HG03060 (cell line): ENCODE measurements around the gene LIF.
"Not testable (repeated sequence)": the region's sequence is repeated elsewhere in the genome, so short reads cannot be mapped to it uniquely, and the experiment has no call there.

Source experiments
- ATAC-seq: cut with Tn5 transposase; IDR thresholded peaks from one replicate; pipeline ENCODE4 v1.9.1; 2021; ENCODE audit warnings: low read depth, moderate number of reproducible peaks; ENCODE audit not compliant: unreplicated experiment

LIF gene

GRCh38 chr22:30245181-30245984, 1.2 kb downstream of the LIF start:
- no peak for ATAC-seq

- no peak for ATAC-seq
Observed at GRCh38 chr22:30244641-30245040, 1.9 kb downstream of the LIF start.

DNA sequence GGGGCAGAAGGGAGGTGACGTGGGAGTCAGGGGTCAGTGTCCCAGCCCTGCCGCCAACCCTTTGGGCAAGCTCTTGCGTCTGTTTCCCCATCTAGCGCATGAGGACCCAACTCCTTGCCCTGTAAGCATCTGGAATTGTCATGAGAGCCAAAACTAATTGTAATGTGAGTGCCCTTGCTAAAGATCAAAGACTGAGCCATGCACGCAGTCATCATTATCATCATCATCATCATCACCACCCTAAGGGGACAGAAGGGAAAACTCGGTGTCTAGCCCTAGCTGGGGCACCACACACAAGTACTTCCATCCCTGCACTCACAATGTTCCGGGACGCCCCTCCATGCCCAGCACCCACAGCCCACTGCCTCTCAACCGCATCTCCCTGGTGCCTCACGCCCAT, 2.5 kb downstream of the LIF start:
- no peak for ATAC-seq

DNA sequence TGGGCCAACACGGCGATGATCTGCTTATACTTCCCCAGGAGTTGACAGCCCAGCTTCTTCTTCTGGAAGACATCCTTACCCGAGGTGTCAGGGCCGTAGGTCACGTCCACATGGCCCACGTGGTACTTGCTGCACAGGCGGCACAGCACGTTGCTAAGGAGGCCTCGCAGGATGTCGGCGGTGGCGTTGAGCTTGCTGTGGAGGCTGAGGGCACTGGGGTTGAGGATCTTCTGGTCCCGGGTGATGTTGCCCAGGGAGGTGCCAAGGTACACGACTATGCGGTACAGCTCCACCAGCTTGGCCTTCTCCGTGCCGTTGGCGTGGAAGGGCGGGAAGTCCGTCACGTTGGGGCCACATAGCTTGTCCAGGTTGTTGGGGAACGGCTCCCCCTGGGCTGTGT, 2.9 kb downstream of the LIF start:
- ATAC-seq = no peak

DNA sequence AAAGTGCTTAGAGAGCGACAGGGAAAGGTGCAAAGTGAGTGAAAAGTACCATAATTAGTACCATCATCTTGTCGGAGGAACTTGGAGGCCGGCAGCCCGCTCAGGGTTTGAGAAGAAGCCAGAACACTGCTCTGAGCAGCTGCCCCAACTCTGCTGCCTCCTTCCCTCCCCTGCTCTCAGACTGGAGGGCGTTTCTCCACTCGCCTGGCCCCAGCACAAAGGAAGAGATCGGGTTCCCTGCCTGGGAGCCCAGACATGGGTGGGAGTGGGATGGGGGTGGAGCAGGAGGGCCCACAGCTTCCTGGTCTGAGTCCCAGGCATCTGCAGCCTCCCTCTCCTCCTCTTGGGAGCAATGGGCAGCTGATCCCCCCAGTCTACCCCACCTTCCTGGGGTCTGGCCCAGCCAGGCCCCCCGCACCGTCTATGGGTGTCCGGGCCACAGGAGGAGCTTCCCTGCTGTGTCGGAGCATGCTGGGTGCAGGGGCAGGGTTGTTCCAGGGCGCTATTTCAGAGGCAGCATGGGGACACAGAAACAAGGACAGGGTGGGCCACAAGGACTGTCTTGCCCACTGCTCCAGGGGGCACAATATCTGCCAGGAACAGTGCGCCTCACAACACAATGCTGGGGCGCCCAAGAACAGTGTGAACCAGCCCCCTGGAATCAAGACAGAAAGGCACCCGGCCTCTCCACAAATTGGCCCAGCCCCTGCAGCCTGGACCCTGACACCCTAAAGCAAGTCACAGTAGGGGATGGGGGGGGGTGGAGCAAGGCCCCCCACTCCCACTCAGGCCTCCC, 4.8 kb downstream of the LIF start:
- no peak for ATAC-seq

GRCh38 chr22:30240541-30241417, 5.8 kb downstream of the LIF start:
- ATAC-seq = no peak

- no peak for ATAC-seq
Observed at GRCh38 chr22:30239488-30240405, 6.8 kb downstream of the LIF start.

DNA sequence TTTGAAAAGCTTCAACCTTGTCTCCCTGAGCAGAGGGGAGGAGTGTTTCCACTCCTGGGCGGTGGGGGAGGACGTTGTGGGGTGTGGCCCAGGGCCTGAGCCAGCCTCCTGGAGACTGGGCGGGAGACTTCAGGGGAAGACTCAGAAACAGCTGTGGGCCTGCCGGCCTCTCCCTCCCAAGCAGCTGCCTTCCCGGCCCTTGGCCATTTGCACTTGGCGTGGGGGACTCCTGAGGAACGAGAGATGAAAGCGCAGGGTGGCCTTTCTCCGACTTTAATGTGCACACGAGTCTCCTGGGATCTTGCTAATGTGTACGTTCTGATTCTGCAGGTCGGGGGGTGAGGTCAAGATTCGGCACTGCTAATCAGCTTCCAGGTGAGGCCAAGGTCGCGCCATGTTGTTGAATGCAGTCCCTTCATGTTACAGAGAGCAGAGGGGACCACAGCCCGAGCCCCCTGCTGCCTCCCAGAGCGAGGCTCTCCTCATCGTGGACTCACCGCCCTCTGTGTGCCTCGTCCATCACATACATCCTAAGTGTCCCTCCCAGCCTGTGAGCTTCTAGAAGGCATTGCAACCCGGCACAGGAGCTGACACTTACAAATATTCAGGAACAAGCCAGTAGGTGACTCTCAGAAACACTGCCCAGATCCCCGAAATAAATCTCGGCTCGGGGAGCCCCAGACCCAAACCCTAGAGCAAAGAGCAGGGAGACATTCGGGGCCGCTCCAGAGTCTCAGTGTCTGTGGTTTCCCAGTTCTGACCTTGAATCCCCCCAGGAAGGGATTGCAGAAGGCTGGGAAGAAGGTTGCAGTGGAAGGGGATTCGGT, 7.7 kb downstream of the LIF start:
- no peak for ATAC-seq

DNA sequence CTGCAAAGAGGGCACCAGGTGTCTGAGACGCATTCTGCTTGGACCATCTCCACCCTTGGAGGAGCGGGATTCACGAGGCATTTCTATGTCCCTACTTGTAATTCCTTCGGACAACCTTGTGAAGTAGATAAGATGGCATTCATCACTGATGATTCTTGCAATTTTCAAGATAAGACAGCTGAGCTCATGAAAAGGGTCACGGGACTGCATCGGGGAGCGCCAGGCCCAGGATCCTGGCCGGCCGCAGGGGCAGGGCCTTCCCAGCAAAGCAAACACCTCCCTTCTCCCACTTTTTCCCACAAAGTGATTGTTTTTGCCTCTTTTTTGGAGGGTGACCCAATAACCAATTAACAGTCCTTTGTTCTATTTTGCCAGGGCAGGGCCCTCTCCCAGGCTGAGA, 8.4 kb downstream of the LIF start:
- ATAC-seq = no peak

DNA sequence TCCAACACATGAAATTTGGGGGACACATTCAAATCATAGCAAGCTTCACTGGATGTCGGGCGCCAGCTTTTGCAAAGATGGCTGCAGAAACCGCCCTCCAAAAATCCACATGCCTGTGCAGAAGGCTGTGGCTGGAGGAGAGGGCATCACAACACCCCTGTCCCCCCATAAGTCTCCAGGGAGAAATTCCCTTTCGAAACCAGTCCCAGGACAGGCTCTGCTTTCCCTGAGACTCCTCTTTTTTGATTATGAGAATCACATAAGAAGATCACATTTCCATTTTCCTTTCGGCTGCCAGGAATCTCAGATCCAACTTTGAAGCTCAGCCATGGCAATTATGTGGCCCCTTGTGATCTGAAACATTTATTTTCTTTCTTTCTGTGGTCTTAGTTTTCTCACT, 9.7 kb downstream of the LIF start:
- ATAC-seq = no peak

DNA sequence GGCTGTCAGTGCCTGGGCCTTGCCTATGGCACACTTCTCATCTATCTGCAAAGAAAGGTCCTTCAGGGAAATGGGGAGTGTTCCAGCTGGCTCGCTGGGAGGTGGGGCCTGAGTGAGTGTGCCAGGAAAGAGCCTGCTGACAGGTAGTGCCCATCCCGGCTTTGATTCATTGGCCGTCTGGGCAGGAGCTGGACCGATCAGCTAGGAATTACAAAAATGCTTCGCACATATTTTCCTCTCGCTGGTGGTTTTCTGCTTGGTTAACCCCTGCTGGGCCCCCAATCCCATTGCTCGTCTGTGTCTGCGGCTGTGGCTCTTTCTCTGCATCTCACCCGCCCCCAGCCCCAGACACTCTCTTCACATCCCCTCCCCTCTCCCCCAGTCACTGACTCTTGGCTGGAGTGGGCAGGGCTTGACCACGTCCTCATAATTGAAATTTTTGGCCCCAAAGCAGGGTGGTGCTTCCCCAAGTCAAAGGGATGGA, 10.8 kb downstream of the LIF start:
- no peak for ATAC-seq

GRCh38 chr22:30234786-30235470, 11.6 kb downstream of the LIF start:
- no peak for ATAC-seq

DNA sequence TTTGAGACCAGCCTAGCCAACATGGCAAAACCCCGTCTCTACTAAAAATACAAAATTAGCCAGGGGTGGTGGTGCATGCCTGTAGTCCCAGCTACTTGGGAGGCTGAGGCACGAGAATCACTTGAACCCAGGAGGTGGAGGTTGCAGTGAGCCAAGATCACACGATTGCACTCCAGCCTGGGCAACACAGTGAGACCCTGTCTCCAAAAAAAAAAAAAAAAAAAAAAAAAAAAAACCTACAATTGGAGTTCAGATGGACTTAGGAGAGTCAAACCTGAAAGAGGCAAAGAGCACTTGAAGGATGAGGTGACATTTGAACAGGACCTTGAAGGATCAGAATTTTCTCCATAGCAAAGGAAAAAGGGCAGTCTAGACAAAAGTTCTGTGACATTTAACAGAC, 12.2 kb downstream of the LIF start:
- ATAC-seq = not testable (repeated sequence)

GRCh38 chr22:30233582-30233981, 13.0 kb downstream of the LIF start:
- no peak for ATAC-seq

DNA sequence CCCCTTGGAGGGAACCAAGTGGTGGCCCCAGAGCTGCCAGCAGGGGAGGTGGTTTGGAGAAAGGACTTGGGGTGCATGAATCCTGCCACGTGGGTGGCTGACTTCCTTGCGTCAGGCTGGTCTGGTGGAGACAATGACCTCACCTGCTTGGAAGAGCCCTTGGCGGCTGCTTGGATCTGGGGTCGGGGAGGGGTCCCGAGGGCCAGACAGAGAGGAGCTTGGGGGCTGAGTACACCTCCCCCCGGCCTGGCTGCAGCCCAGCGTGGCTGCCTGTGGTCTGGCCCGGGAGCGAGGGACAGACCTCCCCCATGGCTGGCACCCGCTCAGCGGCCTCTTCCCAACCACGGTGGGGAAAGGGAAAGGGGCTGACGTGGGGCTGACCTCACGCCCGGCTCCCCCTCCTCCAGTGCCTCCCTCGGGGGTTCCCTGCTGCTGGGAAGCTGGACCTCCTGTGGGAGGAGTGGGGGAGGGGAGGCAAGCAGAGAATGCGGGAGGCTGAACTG, 13.8 kb downstream of the LIF start:
- ATAC-seq = no peak

DNA sequence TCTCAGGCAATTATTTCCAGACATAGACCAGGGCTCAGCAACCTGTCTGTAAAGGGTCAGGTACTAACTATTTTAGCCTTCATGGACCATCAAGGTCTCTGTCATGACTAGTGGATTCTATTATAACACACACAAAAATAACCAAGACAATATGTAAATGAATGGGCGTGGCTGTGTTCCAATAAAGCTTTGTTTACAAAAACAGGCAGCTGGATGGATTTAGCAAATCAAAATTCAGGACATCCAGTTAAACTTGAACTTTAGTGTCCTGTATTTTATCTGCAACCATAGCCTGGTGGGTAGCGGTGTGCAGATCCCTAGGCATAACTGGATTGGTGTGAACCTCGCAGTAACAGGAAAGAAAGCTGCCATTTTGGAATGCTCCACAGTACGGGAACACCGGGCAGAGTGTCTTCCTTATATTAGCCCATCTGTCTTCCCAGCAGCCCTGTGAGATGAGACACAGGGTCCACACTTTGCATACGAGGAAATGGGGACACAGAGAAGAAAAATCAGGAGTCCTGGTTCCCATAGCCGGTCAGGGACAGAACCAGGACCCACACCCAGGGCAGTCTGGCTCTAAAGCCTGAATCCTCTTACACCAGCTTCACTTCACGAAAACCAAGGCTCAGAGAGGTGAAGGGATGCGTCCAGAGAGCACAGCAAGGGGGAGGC, 15.6 kb downstream of the LIF start:
- ATAC-seq = no peak

GRCh38 chr22:30230330-30230729, 16.2 kb downstream of the LIF start:
- no peak for ATAC-seq
